Stimulated activated CD4-positive, alpha-beta T cell treated with anti-CD3 and anti-CD28 coated beads, Interleukin-12 subunit alpha, Interleukin-12 subunit beta, amount 100 ng/mL, for 24 hours (primary cell): ENCODE measurements around the gene SLC5A12.
"Not testable (repeated sequence)": the region's sequence is repeated elsewhere in the genome, so short reads cannot be mapped to it uniquely, and the experiment has no call there.

Experiments used
- DNase-seq, 2 experiments: peaks; one replicate each; pipeline ENCODE4 v3.0.0-alpha.2; 2020; ENCODE audit warnings: low read depth in 2 of 2

The SLC5A12 gene

GRCh38 chr11:26655287-26655686 is 66.6 kb downstream of the SLC5A12 start:
- no peak for DNase-seq

- no peak for DNase-seq
Measured at GRCh38 chr11:26651916-26652315, 69.9 kb downstream of the SLC5A12 start.

DNA sequence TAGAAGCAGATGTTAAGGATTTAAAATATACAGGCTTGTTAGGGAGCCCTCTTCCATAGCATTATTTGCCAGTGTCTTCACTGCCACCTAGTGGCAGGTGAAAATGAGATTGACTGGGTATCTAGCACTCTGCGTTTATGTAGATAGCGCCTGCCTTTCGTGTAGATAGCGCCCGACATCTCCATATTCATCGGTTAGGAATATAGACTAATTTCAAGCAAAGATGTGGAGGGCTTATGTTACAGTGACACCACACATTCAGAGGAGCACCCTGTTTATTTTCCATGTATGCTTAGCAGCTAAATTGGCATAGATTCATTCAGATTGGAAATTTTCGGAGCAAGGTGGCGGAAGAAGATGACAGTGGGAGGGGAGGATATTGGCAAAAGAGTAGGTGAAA is 72.0 kb downstream of the SLC5A12 start:
- peak in 1 of 2 experiments; percentile 2 for DNase-seq

DNA sequence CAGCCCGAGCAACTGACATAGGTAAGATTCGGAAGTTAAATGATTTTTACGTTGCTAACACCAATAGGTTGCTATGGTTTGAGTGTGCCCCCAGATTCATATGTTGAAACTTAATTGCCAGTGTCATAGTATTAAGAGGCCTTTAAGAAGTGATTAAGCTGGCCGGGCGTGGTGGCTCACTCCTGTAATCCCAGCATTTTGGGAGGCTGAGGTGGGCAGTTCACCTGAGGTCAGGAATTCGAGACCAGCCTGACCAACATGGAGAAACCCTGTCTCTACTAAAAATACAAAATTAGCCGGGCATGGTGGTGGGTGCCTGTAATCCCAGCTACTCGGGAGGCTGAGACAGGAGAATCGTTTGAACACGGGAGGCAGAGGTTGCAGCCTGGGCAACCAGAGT is 78.5 kb downstream of the SLC5A12 start:
- not testable (repeated sequence) for DNase-seq

DNA sequence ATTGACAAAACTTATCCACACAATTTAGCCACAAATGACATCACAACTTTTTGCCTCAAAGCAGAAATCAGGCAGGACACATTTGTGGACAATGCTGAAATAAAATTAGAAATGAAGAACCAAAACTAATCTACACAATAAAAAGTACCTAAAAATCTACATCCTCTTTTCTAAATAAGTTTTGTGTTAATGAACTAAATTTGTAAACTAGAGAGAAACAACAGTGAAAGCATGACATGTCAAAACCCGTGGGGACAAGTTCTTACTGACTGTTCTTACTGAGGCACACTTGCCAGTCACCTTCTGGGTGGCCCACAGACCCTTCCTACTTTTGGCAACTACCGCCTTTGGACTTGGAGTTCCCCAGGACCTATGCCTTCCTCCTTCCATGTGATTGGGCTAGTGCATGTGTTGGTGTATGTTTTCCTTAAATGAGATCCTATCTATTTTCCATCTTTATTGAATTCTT is 89.1 kb downstream of the SLC5A12 start:
- no peak for DNase-seq

- DNase-seq: no peak
Measured at GRCh38 chr11:26626346-26626745, 95.5 kb downstream of the SLC5A12 start.

DNA sequence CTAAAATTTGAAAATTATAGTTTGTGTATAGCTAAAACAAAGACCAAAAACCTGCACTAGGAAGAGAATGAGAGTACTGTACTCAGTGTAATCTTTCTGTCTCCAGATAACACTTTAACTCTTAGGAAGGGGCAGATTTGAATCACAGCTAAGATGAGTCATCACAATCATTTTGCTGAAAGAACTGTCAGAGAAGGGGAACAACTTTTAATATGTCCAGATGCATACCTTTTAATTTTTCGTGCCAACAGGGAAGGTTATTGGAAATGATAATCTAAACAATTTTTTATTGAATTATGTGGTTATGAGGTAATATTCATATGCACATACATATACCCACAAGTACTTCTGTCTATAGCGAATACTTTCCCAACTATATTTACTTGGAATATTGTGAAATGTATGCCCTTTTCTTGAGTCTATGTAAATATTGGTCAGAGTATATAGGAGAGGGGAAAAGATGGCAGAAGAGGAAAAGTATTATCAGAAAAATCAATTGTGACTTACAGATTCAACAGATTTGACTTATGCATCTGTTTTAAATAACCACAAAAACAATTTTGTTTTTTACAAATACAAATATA is 98.7 kb downstream of the SLC5A12 start:
- DNase-seq: no peak

GRCh38 chr11:26622181-26622580 is 99.7 kb downstream of the SLC5A12 start:
- DNase-seq: no peak

DNA sequence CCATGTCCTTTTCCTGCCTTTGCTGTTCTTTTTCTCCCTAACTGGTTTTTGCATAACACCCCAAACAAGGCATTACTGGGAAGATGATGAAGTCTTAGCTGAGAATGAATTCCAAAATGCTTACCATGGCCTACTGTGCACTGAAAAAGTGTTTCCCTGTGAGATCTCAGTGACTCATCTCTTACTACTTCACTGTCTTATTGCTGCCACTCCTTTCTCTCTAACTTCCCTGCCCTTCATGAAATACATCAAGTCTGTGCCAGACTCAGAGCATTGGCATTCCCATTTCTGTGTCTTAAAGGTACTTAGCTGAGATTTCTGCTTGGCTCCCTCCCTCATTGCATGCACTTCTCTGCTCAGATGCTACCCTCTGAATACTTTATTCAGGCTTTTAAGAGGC is 100.7 kb downstream of the SLC5A12 start:
- DNase-seq: no peak

DNA sequence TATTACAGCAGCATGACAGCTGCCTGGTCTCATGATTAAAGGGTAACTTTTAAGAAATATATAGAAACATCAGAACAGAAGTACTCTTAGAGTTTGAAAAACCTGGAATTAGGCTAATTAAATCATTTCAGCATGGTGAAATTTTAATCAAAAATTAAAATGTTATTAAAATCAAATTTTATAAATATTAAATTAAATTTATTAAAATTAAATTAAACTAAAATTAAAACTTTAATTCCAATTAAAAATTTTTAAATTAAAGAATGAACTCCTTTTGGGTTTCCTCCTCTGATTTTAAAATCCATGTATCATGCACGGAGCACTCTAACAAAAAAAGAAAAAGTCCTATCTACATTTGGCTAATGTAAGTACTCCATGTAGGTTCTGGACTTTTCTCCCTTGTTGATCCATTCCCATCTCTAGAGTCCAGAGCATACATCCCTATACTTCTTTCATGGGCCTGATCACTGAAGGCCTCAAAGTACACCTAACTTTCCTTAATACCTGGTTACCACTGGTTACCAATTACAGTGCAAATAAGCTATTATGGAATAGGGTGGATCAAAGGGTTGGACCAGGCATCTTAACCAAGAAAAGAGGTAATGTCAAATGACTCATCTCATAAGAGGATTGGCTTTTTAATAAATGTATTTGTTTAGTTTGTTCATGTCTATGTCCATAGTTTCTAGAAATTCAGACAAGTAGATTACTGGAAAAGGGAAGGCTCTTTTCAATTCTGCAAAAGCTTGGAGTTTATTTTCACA is 101.4 kb downstream of the SLC5A12 start:
- no peak for DNase-seq

- no peak for DNase-seq
Measured at GRCh38 chr11:26618441-26618840, 103.4 kb downstream of the SLC5A12 start.
